WTC11 (cell line): ENCODE measurements around the gene CHRNB4.

ENCODE experiments used
- AFF4 ChIP-seq: sonication (generic); formaldehyde crosslinking; IDR thresholded peaks from 2 replicates; pipeline ENCODE4 v1.8.1; 2023; ENCODE audit warnings: mild to moderate bottlenecking, missing genetic modification reagents, borderline replicate concordance
- AR ChIP-seq: fragments of 250-450 bp; sonication (Bioruptor Pico); IDR thresholded peaks from 2 replicates; pipeline ENCODE4 v1.9.0; 2021; ENCODE audit warnings: mild to moderate bottlenecking
- ARID4B ChIP-seq: sonication (generic); formaldehyde crosslinking; IDR thresholded peaks from 2 replicates; pipeline ENCODE4 v1.8.0; 2023; ENCODE audit warnings: missing genetic modification reagents, mild to moderate bottlenecking, borderline replicate concordance
- CREB1 ChIP-seq: sonication (generic); formaldehyde crosslinking; IDR thresholded peaks from 2 replicates; pipeline ENCODE4 v1.8.0; 2023; ENCODE audit warnings: mild to moderate bottlenecking, missing genetic modification reagents
- CTCF ChIP-seq: fragments of 200-600 bp; IDR thresholded peaks from 2 replicates; pipeline ENCODE4 v1.8.0; 2022; ENCODE audit warnings: antibody characterized with exemption
- HMGXB4 ChIP-seq: sonication (generic); formaldehyde crosslinking; IDR thresholded peaks from 2 replicates; pipeline ENCODE4 v1.8.1; 2023; ENCODE audit warnings: mild to moderate bottlenecking, moderate library complexity, missing genetic modification reagents
- MXD4 ChIP-seq: fragments of 250-450 bp; sonication (Bioruptor Pico); IDR thresholded peaks from 2 replicates; pipeline ENCODE4 v1.8.0; 2021; ENCODE audit warnings: mild to moderate bottlenecking, moderate library complexity, borderline replicate concordance
- MYBL2 ChIP-seq: sonication (generic); formaldehyde crosslinking; IDR thresholded peaks from 2 replicates; pipeline ENCODE4 v1.8.1; 2023; ENCODE audit warnings: mild to moderate bottlenecking, moderate library complexity, missing genetic modification reagents
- USF2 ChIP-seq: sonication (generic); formaldehyde crosslinking; IDR thresholded peaks from 2 replicates; pipeline ENCODE4 v1.8.1; 2023; ENCODE audit warnings: mild to moderate bottlenecking, missing genetic modification reagents, moderate library complexity
- ZNF121 ChIP-seq: sonication (generic); formaldehyde crosslinking; IDR thresholded peaks from 2 replicates; pipeline ENCODE4 v1.8.0; 2023; ENCODE audit warnings: missing genetic modification reagents
- ZNF138 ChIP-seq: sonication (generic); formaldehyde crosslinking; conservative IDR thresholded peaks from 2 replicates; pipeline ENCODE4 v1.8.1; 2022; ENCODE audit warnings: mild to moderate bottlenecking, moderate library complexity, missing genetic modification reagents

GRCh38 chr15:78628227-78628626, 12.8 kb downstream of the CHRNB4 start:
- TF ChIP-seq CTCF (no peak), AR (no peak), CREB1 (CRISPR knock-in tag) (no peak), MYBL2 (CRISPR knock-in tag) (no peak), ZNF138 (CRISPR knock-in tag) (no peak), AFF4 (CRISPR knock-in tag) (no peak), ARID4B (CRISPR knock-in tag) (no peak), USF2 (CRISPR knock-in tag) (no peak), MXD4 (CRISPR knock-in tag) (no peak), HMGXB4 (CRISPR knock-in tag) (no peak), ZNF121 (CRISPR knock-in tag) (no peak)
